HG02884 (cell line): ENCODE data around the gene BTLA.
"Not testable (repeated sequence)": the region's sequence is repeated elsewhere in the genome, so short reads cannot be mapped to it uniquely, and the experiment has no call there.

ENCODE experiments used
- ATAC-seq: cut with Tn5 transposase; IDR thresholded peaks from one replicate; pipeline ENCODE4 v1.9.1; 2021; ENCODE audit warnings: mild to moderate bottlenecking, moderate library complexity; ENCODE audit not compliant: unreplicated experiment

BTLA gene

DNA sequence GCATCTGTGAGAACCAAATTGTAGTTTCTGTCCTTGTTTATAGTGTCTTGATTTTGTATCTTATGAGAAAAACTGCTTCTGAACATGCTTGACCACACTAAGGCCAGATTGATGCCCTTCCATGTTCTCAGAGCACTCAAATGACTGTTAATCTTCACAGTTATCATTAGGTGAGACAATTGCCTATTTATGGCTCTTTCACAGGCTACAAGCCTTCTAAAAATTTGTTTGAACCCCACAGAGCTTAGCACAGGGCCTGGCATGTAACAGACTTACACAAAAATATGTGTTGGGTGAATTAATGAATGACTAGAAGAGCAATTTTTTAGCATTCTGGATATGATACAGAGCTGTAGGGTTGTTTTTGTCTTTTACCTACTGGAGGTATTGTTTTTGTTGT lies 43.1 kb downstream of the BTLA start:
- ATAC-seq = no peak

DNA sequence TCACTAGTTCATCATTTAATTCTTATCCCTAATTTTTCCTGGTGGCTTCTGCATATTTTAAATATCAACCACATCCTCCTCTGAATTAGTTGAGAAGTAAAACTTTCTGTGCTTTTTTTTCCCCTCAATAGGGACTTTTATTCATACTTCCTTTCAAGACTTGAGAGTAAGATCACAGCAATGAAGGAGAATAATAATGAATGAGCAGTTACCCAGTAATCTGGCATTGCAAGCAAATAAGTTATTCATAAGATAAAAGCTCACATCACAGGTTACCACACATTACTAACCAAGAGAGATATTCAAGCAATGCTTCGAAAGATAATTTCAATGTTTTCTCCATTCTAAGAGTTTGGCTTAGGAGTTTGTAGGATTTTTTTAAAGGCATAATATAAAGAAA lies 50.3 kb downstream of the BTLA start:
- ATAC-seq = no peak

DNA sequence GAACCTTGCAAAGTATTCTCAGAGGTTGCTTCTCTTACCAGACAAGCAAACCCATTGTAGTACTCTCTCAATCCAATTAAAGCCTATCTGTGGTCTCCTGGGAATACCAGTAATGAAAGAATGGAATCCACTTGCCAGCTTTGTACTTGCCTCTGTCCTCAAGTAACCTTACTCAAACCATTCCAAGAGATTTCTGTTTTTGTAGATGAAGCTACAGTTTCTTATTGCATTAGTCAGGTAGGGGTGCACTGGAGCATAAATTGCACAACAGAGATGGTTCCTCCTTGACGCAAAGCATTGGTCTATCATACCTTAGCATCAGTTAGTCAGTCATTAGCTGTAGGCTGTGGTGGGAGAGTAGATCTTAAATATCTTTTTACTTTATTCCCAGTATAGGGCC lies 52.9 kb downstream of the BTLA start:
- no peak for ATAC-seq

- ATAC-seq = no peak
Measured at GRCh38 chr3:112445839-112446238, 53.4 kb downstream of the BTLA start.

DNA sequence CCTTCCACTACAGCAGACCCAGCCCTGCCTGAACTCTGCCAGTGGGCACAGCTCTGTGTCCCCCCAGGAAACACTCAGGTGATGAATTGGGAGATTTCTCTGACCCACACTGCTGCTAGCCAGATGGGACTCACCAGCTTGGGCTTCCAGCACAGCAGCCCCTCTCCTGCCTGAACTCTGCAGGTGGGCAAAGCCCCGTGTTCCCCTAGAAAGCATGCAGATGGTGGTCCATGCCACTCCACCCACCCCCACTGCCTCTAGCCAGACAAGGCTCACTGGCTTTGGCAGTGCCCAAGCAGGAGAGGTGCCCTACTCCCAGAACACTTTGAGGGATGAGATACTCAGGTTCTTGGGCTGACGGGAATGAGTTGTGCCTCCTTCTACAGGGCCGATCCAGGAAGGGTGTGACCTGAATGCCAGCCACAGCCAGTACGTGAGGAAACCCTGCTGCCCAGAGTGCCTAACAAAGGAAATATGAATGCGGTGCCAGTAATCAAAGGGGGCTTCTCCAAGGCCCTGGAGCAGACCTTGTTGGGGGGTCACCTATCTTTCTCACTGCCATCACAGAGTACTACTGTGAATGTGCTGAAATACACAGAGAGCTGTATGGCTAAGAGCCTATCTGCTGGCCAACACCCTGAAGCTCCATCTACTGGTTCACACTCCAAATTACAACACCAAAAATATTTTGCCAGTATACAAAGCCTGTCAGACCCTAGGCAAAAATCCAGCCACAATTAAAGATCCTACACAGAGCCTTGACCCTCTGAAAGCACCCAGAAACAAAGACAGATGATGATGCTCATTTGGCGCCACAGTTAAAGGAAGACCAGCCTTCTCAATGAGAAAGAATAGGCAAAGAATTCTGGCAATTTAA lies 61.9 kb downstream of the BTLA start:
- peak; percentile 84 for ATAC-seq

DNA sequence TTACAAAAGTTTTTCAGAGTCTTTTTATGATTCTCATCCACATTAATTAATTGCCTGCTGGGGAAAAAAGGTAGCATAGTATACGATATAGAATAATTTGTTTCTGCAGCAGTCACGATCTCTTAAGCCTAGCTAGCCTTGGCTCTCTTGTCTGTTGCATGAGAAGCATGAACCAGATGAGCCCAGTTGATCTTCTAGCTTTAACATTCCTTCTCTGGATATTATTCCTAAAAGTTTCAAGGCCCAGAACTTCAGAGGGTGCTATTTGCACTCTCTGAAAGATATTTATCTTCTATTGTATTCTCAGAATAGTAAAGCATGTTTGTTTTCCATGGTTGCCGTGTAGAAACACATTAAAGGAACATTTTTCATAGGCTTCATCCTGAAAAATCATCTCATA lies 69.3 kb downstream of the BTLA start:
- no peak for ATAC-seq

- ATAC-seq = no peak
Measured at GRCh38 chr3:112427123-112427522, 72.1 kb downstream of the BTLA start.

DNA sequence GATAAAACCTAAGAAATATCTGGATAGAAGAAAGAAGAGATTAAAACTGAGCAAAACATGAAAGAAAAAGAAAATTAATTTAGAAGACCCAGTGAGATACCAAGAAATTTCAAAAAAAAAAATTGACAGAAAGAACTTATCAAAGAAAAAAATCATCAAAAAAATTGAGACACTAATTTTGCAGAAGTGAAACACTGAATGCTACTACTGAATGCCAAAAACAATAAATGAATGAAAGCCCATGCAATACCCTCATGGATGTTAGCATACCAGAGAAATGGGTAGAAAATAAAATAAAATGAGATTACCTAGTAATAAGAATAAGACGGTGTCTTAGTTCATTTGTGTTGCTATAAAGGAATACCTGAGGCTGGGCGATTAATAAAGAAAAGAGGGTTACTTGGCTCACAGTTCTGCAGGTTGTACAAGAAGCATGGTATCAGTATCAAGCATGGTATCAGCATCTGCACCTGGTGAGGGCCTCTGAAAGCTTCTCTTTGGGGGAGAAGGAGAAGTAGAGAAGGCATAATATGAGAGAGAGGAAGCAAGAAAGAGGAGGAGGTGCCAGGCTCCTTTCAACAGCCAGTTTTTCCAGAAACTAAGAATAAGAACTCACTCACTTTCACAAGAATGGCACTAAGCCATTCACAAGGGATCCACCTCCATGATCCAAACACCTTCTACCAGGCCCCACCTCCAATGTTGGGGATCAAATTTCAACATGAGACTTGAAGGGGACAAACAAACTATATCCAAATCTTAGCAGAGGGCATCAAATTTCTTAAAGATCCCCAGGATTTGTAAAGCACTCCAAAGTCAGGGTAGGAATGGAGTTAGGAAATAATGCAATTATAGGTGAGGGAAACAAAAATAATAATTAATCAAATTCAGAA lies 73.2 kb downstream of the BTLA start:
- no peak for ATAC-seq

- no peak for ATAC-seq
Measured at GRCh38 chr3:112425382-112425781, 73.9 kb downstream of the BTLA start.

DNA sequence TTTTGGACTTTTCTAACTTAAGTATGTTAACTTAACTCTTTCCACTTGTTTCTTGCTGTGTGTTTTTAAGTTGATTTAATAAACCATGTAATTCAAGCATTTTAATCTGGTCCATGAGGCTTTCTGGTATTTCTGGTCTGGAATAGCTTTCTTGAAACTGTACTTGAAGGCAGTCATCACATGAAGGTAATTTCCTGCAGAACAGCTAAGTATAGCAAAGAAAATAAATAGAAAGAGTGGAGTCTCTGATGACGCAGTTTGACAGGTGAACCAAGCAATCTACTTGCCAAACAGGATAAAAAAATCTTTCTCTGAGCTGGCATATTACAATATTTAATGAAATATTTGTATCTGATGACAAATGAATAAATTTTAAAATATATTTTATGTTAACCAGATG lies 74.9 kb downstream of the BTLA start:
- no peak for ATAC-seq

DNA sequence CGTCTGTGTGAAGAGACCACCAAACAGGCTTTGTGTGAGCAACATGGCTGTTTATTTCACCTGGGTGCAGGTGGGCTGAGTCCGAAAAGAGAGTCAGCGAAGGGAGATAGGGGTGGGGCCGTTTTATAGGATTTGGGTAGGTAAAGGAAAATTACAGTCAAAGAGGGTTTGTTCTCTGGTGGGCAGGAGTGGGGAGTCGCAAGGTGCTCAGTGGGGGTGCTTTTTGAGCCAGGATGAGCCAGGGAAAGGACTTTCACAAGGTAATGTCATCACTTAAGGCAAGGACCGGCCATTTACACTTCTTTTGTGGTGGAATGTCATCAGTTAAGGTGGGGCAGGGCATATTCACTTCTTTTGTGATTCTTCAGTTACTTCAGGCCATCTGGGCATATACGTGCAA lies 76.4 kb downstream of the BTLA start:
- ATAC-seq = not testable (repeated sequence)

GRCh38 chr3:112418526-112418925 lies 80.7 kb downstream of the BTLA start:
- not testable (repeated sequence) for ATAC-seq

GRCh38 chr3:112417696-112418318 lies 81.5 kb downstream of the BTLA start:
- ATAC-seq = no peak

DNA sequence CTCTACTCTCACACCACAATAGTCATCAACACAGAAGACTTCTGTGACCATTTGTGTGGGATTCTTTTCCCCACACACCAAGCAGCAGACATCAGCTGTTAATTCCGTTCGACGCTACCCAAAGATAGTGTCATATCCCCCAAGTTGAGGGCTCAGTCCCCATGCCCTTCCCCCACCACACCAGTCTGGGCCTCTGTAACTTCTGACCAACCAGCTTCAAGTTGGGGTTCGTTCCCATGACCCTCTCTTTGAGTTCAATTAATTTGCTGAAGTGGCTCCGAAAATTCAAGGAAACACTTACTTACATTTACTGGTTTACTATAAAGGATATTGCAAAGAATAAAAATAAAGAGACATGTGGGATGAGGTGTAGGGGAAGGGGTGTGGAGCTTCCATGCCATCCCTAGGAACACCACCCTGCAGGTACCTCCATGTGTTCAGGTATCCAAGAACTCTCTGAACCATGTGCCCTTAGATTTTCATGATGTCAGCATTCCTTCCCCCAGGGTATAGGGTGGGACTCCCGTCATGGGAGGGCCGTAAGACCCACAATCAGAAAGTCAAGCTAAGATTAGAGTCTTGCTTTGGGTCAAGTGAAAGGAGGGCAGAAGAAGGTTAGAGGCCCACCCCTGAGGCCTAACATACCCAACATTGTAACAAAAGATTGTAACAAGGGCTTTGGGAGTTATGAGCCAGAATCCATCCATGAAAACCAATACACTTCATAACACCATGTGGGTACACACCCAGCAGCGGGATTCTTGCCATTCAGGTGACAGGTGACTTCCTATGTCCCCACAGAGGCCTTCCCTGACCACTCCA lies 82.7 kb downstream of the BTLA start:
- no peak for ATAC-seq

- ATAC-seq = no peak
Measured at GRCh38 chr3:112415390-112415789, 83.9 kb downstream of the BTLA start.
